ENCODE measurements around the gene PIK3R2. TPM values are rescaled to one million over a fixed set of nuclear protein-coding genes. Genes with fewer than 3 reads are reported as not detected.
"Not testable (repeated sequence)": the region's sequence is repeated elsewhere in the genome, so short reads cannot be mapped to it uniquely, and the experiment has no call there.

The PIK3R2 gene
- total RNA-seq, 1 donor, result 36.7 TPM

GRCh38 chr19:18157465-18158063 is 4.6 kb downstream of the PIK3R2 start:
- H3K4me3 ChIP-seq (ENCODE audit: low read depth, low read length), result no peak overlapping the region
- DNase-seq (ENCODE audit: low read depth), result no peak
- TF ChIP-seq, protein P1, sequence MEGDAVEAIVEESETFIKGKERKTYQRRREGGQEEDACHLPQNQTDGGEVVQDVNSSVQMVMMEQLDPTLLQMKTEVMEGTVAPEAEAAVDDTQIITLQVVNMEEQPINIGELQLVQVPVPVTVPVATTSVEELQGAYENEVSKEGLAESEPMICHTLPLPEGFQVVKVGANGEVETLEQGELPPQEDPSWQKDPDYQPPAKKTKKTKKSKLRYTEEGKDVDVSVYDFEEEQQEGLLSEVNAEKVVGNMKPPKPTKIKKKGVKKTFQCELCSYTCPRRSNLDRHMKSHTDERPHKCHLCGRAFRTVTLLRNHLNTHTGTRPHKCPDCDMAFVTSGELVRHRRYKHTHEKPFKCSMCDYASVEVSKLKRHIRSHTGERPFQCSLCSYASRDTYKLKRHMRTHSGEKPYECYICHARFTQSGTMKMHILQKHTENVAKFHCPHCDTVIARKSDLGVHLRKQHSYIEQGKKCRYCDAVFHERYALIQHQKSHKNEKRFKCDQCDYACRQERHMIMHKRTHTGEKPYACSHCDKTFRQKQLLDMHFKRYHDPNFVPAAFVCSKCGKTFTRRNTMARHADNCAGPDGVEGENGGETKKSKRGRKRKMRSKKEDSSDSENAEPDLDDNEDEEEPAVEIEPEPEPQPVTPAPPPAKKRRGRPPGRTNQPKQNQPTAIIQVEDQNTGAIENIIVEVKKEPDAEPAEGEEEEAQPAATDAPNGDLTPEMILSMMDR (IDR thresholded peaks at IDR 0.05; ENCODE audit: insufficient read depth, low read length), result no peak

- DNase-seq (ENCODE audit: low read depth), result no peak
- H3K4me3 ChIP-seq (ENCODE audit: low read depth, low read length), result no peak overlapping the region
- TF ChIP-seq, protein P1 (IDR thresholded peaks at IDR 0.05; ENCODE audit: insufficient read depth, low read length), result no peak
These were observed 5.5 kb downstream of the PIK3R2 start for GRCh38 chr19:18158467-18158866.

DNA sequence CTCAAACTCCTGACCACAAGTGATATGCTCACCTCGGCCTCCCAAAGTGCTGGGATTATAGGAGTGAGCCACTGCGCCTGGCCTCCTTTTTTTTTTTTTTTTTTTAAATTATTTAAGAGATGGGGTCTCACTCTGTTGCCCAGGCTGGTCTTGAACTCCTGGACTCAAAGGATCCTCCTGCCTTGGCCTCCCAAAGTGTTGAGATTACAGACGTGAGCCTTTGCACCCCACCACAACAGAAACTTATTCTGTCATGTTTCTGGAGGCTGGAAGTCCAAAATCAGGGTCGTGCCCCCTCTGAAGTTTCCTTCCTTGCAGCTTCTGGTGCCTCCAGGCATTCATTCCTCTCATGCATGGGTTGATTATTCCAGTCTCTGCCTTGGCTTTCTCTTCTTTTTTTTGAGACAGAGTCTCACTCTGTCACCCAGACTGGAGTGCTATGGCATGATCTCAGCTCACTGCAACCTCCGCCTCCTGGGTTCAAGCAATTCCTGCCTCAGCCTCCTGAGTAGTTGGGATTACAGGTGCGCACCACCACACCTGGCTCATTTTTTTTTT is 6.2 kb downstream of the PIK3R2 start:
- H3K4me3 ChIP-seq (ENCODE audit: low read depth, low read length); DNase-seq (ENCODE audit: low read depth): not testable (repeated sequence)

- H3K4me3 ChIP-seq (ENCODE audit: low read depth, low read length), result no peak overlapping the region
- TF ChIP-seq, protein P1 (IDR thresholded peaks at IDR 0.05; ENCODE audit: insufficient read depth, low read length), result no peak
- no peak for DNase-seq (ENCODE audit: low read depth)
These were observed 6.8 kb downstream of the PIK3R2 start for GRCh38 chr19:18159810-18160209.

DNA sequence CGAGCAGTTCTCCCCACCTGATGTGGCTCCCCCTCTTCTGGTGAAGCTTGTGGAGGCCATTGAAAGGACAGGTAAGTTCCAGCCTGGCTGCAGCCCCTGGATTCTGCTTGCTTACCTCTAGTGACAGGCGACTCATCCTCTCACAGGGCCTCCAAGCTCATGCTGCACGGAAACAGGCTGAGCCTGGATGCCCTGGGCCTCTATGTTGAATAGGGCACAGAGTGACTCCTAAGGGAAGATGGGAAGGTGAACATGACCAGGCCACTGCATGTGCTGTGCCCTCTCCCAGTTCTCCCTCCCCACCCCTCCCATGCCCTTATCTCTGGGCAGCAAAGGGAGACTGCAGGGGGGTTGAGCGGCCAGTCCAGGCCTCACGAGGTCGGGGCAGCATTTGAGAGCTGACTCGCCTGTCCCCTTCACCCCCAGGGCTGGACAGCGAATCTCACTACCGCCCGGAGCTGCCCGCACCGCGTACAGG is 7.6 kb downstream of the PIK3R2 start:
- no peak overlapping the region for H3K4me3 ChIP-seq (ENCODE audit: low read depth, low read length)
- DNase-seq (ENCODE audit: low read depth), result no peak
- TF ChIP-seq, protein P1 (IDR thresholded peaks at IDR 0.05; ENCODE audit: insufficient read depth, low read length), result no peak

GRCh38 chr19:18160971-18161635 is 8.1 kb downstream of the PIK3R2 start:
- TF ChIP-seq, protein P1 (IDR thresholded peaks at IDR 0.05; ENCODE audit: insufficient read depth, low read length), result peak; percentile 49
- peak overlapping the region; percentile 49 for H3K4me3 ChIP-seq (ENCODE audit: low read depth, low read length)

DNA sequence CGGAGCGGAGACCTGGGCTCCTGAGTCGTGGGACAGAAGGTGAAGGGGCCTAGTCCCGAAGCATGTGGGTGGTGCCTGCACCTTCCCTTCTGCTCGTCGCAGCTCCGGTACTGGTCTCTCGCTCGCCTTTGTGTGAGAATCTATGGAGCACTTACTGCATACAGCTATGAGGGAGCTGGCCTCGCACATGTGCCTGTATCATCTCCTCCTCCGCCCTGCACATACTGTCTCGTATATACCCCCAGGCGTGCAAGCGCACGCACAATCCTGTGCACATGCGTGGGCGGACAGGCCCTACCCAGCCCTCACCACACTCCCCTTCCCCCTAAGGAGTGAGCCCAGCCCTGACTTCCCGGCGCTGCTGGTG is 8.7 kb downstream of the PIK3R2 start:
- H3K4me3 ChIP-seq (ENCODE audit: low read depth, low read length), result peak overlapping the region; percentile 49
- TF ChIP-seq, protein P1 (IDR thresholded peaks at IDR 0.05; ENCODE audit: insufficient read depth, low read length), result no peak
- no peak for DNase-seq (ENCODE audit: low read depth)

More at GRCh38 chr19:18160971-18161635, 8.1 kb downstream of the PIK3R2 start:
- DNase-seq (ENCODE audit: low read depth), result peak; percentile 43
